Measurements from ENCODE around the gene NUB1.

Gene NUB1

GRCh38 chr7:151322906-151323305 is 18.7 kb upstream of the NUB1 start:
- CTCF ChIA-PET, result no interaction called here
- POLR2A ChIA-PET, result no interaction called here
- no peak for DNase-seq (ENCODE audit: extremely low spot score)

GRCh38 chr7:151327022-151327421 is 14.6 kb upstream of the NUB1 start:
- CTCF ChIA-PET, result interaction anchor here (0.9 to 2.4 kb wide), 2 partner anchors 12 to 26 kb away, joined by 3 to 13 read pairs; no protein-coding TSS in a partner anchor
- POLR2A ChIA-PET, result interaction anchor here (5.4 kb wide), 1 partner anchor 14 kb away, joined by 21 read pairs; the partner anchor contains the start of gene NUB1
- no peak for TF ChIP-seq CTBP1 (IDR thresholded peaks at IDR 0.05; ENCODE audit: borderline replicate concordance)
- no peak for TF ChIP-seq FOXA1 (IDR thresholded peaks at IDR 0.05)
- TF ChIP-seq ELF4 (IDR thresholded peaks at IDR 0.05), result no peak
- no peak for TF ChIP-seq ZNF384 (IDR thresholded peaks at IDR 0.05)
- no peak for TF ChIP-seq SP1 (IDR thresholded peaks at IDR 0.05)
- TF ChIP-seq HDGF (IDR thresholded peaks at IDR 0.05; ENCODE audit: borderline replicate concordance), result no peak
- no peak for TF ChIP-seq SUZ12 (IDR thresholded peaks at IDR 0.05)
- TF ChIP-seq FOXK2 (IDR thresholded peaks at IDR 0.05), result no peak
- DNase-seq (ENCODE audit: extremely low spot score), result no peak

More at GRCh38 chr7:151322906-151323305, 18.7 kb upstream of the NUB1 start:
- TF ChIP-seq CTBP1 (IDR thresholded peaks at IDR 0.05; ENCODE audit: borderline replicate concordance), result no peak
- TF ChIP-seq HDGF (IDR thresholded peaks at IDR 0.05; ENCODE audit: borderline replicate concordance), result no peak
- no peak for TF ChIP-seq FOXA1 (IDR thresholded peaks at IDR 0.05)
- no peak for TF ChIP-seq L3MBTL2 (conservative IDR thresholded peaks at IDR 0.05)
- no peak for TF ChIP-seq TARDBP (IDR thresholded peaks at IDR 0.05)
- no peak for TF ChIP-seq LEF1 (IDR thresholded peaks at IDR 0.05; ENCODE audit: borderline replicate concordance)
- no peak for TF ChIP-seq PKNOX1 (IDR thresholded peaks at IDR 0.05)
- no peak for TF ChIP-seq ELF4 (IDR thresholded peaks at IDR 0.05)
- TF ChIP-seq SUZ12 (IDR thresholded peaks at IDR 0.05), result no peak
- TF ChIP-seq ARNT (IDR thresholded peaks at IDR 0.05), result no peak
- TF ChIP-seq SP1 (IDR thresholded peaks at IDR 0.05), result no peak
- no peak for TF ChIP-seq NFRKB (IDR thresholded peaks at IDR 0.05)
- TF ChIP-seq FOXM1 (IDR thresholded peaks at IDR 0.05; ENCODE audit: borderline replicate concordance), result no peak
- TF ChIP-seq ZNF384 (IDR thresholded peaks at IDR 0.05), result no peak

GRCh38 chr7:151327659-151328058 is 14.0 kb upstream of the NUB1 start:
- POLR2A ChIA-PET, result interaction anchor here (5.4 kb wide), 1 partner anchor 14 kb away, joined by 21 read pairs; the partner anchor contains the start of gene NUB1

GRCh38 chr7:151330181-151330580 is 11.4 kb upstream of the NUB1 start:
- no peak for DNase-seq (ENCODE audit: extremely low spot score)
- TF ChIP-seq FOXK2 (IDR thresholded peaks at IDR 0.05), result no peak
- no peak for TF ChIP-seq SUZ12 (IDR thresholded peaks at IDR 0.05)
- no peak for TF ChIP-seq HDGF (IDR thresholded peaks at IDR 0.05; ENCODE audit: borderline replicate concordance)
- POLR2A ChIA-PET, result no interaction called here
- CTCF ChIA-PET, result no interaction called here

More at GRCh38 chr7:151327659-151328058, 14.0 kb upstream of the NUB1 start:
- no peak for DNase-seq (ENCODE audit: extremely low spot score)
- TF ChIP-seq SP1 (IDR thresholded peaks at IDR 0.05), result no peak
- no peak for TF ChIP-seq ARNT (IDR thresholded peaks at IDR 0.05)
- no peak for TF ChIP-seq SUZ12 (IDR thresholded peaks at IDR 0.05)
- TF ChIP-seq FOXA1 (IDR thresholded peaks at IDR 0.05), result no peak
- TF ChIP-seq ZNF384 (IDR thresholded peaks at IDR 0.05), result no peak
- TF ChIP-seq L3MBTL2 (conservative IDR thresholded peaks at IDR 0.05), result no peak
- no peak for TF ChIP-seq PKNOX1 (IDR thresholded peaks at IDR 0.05)
- TF ChIP-seq BHLHE40 (IDR thresholded peaks at IDR 0.05; ENCODE audit: borderline replicate concordance), result no peak
- no peak for TF ChIP-seq LEF1 (IDR thresholded peaks at IDR 0.05; ENCODE audit: borderline replicate concordance)
- TF ChIP-seq TARDBP (IDR thresholded peaks at IDR 0.05), result no peak
- no peak for TF ChIP-seq HDGF (IDR thresholded peaks at IDR 0.05; ENCODE audit: borderline replicate concordance)
- TF ChIP-seq NFRKB (IDR thresholded peaks at IDR 0.05), result no peak
- no peak for TF ChIP-seq ELF4 (IDR thresholded peaks at IDR 0.05)
- no peak for TF ChIP-seq CTBP1 (IDR thresholded peaks at IDR 0.05; ENCODE audit: borderline replicate concordance)
- TF ChIP-seq FOXK2 (IDR thresholded peaks at IDR 0.05), result no peak
- TF ChIP-seq FOXM1 (IDR thresholded peaks at IDR 0.05; ENCODE audit: borderline replicate concordance), result no peak
- CTCF ChIA-PET, result interaction anchor here (0.6 to 2.4 kb wide), 3 partner anchors 12 to 422 kb away, joined by 3 to 13 read pairs (median 4); no protein-coding TSS in a partner anchor

- no peak for DNase-seq (ENCODE audit: extremely low spot score)
- TF ChIP-seq FOXK2 (IDR thresholded peaks at IDR 0.05), result no peak
- TF ChIP-seq CTBP1 (IDR thresholded peaks at IDR 0.05; ENCODE audit: borderline replicate concordance), result no peak
- TF ChIP-seq SP1 (IDR thresholded peaks at IDR 0.05), result no peak
- TF ChIP-seq SUZ12 (IDR thresholded peaks at IDR 0.05), result no peak
- no peak for TF ChIP-seq TARDBP (IDR thresholded peaks at IDR 0.05)
- ChIA-PET CTCF (no interaction called here), POLR2A (no interaction called here)
These were observed 11.0 kb upstream of the NUB1 start for GRCh38 chr7:151330661-151331060.

GRCh38 chr7:151334628-151335027 is 7.0 kb upstream of the NUB1 start:
- DNase-seq (ENCODE audit: extremely low spot score), result no peak
- POLR2A ChIA-PET, result no interaction called here
- CTCF ChIA-PET, result interaction anchor here (0.6 to 1.4 kb wide), 3 partner anchors 9 to 20 kb away, joined by 3 to 5 read pairs (median 4); no protein-coding TSS in a partner anchor
- TF ChIP-seq FOXK2 (IDR thresholded peaks at IDR 0.05) (no peak), CTBP1 (IDR thresholded peaks at IDR 0.05; ENCODE audit: borderline replicate concordance) (no peak), L3MBTL2 (conservative IDR thresholded peaks at IDR 0.05) (no peak), ZNF384 (IDR thresholded peaks at IDR 0.05) (no peak), LEF1 (IDR thresholded peaks at IDR 0.05; ENCODE audit: borderline replicate concordance) (no peak), NFRKB (IDR thresholded peaks at IDR 0.05) (no peak), SP1 (IDR thresholded peaks at IDR 0.05) (no peak), SUZ12 (IDR thresholded peaks at IDR 0.05) (no peak), FOXM1 (IDR thresholded peaks at IDR 0.05; ENCODE audit: borderline replicate concordance) (no peak), BHLHE40 (IDR thresholded peaks at IDR 0.05; ENCODE audit: borderline replicate concordance) (no peak), FOXA1 (IDR thresholded peaks at IDR 0.05) (no peak), HDGF (IDR thresholded peaks at IDR 0.05; ENCODE audit: borderline replicate concordance) (no peak), ELF4 (IDR thresholded peaks at IDR 0.05) (no peak), TARDBP (IDR thresholded peaks at IDR 0.05) (no peak), PKNOX1 (IDR thresholded peaks at IDR 0.05) (no peak), ARNT (IDR thresholded peaks at IDR 0.05) (no peak)

All from HEK293T (cell line).